Ramos (cell line): ENCODE results near the gene RIBC1.
"Not testable (repeated sequence)": the region's sequence is repeated elsewhere in the genome, so short reads cannot be mapped to it uniquely, and the experiment has no call there.

ENCODE experiments used
- in situ Hi-C: fragments of 300-500 bp; cut with MboI; formaldehyde crosslinking; loops from one replicate; pipeline ENCODE4 v1.14.3; 2022; ENCODE audit warnings: low sequenced_read_pairs; ENCODE audit not compliant: unreplicated experiment

RIBC1 gene

DNA sequence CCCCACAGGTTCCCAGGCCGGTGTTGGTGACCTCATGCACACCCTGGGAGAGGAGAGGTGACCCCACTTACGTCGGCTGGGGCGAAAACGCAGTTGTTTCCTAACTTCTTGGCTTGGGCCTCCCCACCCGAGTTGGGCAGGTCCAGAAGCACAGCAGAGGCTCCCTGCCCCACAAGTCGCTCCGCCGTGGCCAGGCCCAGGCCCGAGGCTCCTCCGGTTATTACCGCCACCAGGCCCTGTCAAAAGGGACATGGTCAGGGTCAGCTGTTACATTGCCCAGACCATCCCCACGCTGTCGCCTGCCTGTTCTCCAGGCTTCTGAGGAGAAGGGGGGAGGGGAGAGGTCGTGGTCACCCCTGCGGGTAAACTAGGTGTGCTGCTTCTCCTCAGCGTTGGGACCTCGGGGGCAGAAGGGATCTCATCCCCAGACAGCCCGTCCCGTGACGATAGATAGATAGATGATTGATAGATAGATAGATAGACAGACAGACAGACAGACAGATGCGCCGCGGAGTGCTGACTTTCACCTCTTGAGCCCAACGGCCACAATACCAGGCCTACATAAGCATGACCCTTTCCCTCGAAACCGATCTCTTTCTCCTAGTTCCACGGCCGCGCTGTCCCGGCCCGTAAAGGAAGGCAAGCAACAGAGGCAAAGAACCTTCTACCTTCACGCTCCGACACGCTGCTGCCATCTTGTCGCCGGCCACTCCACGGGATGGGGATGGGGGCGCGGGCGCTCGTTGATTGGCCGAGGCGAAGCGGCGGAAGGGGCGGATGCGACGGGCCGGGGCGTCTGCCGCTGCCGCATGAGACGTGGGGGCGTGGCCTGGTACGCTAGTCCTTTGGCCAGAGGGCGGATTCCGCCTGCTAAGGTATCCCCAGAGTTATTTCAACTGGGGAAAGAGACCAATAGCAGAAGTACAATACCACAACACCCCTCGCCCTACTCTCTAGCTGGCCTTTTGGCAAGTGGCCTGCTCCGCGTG is 11.3 kb downstream of the RIBC1 start, which contains the start of gene HSD17B10:
Gene HSD17B10 (minus strand): TSS at position 720 of the 989 bp plus-strand sequence. CDS start 25 bp downstream, at position 695.
- in situ Hi-C loops = no loop called here

DNA sequence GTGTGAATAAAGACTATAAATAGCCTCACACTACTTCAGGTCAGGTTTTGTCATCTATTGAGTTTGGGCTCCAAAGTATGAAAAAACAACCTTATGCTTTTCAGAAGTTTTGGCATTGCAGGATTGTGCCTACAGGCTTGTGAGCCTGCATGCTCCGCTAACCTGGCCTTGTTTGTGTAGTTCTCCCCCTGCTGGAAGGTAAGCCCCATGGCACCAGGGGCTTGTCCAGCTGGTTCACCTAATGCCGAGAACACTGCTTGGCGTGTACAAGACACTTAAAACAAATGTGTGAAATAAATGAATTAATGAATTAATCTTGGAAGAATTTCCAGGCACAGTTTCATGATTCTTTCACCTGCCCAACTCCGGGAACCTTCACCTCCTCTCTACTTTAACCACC is 13.3 kb downstream of the RIBC1 start:
- in situ Hi-C loops = no loop called here

DNA sequence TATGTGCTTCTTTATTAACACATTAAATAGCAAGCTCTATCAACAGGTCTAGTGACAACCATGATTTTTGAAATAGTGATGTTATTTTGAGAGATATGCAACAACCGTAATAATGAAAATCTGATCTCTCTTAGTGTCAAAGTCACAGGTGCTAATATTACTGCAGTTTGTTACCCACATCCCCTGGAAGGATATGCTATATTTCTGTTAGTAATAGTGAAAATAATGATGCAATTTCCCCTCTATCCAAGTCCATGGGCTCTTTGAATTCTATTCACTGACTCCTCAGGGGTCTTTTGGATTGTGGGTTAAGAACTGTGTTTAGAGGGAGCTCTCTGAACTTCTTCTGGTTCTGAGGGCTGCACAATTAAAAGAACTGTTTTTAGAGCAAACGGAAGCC is 14.5 kb downstream of the RIBC1 start:
- in situ Hi-C loops = no loop called here

DNA sequence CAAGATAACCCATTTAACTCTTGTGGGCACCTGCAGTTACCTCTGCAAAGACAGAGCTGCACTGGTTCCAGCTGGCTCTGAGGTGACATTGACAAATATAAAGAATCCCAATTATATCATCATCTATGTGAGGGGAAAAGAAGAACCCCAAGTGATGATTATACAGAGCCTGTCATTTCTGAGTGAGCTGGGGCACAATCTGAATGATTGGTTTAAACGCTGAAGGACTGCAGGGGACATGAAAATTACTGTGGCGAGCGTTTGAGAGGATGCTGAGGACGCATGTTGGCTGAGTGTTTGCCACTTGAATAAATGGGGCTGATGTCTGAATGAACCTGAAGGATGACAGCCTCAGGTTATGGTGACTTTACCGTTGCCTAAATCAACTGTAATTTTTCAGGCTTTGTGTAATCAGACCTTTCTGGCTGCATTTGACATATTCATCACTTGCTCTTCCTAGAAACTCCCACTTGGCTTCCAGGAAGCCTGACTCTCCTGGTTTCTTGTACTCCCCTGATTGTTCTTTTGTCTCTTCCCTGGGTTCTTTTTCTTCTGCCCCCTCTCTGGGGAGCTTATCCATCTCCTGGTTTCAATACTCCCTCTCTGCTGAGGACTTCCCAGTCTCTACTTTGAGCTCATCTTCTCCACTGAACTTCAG is 15.6 kb downstream of the RIBC1 start:
- in situ Hi-C loops = no loop called here

DNA sequence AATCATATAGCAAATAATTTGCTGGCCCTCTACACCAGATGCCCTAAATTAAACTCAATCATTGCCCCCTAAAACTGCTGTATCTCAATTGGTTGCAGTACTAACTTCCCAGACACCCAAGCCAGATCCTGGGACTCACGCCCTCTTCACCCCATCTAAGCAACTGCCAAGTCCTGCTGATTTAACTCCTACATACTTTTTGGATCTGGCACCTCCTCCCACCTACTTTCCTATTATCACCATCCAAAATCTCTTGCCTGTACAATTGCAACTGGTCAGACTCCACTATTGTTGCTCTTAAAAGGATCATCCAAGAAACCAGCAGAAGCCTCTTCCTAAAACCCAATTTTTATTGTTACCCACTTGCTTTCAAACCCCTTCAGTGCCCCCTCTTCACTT is 16.2 kb downstream of the RIBC1 start:
- in situ Hi-C loops = no loop called here

DNA sequence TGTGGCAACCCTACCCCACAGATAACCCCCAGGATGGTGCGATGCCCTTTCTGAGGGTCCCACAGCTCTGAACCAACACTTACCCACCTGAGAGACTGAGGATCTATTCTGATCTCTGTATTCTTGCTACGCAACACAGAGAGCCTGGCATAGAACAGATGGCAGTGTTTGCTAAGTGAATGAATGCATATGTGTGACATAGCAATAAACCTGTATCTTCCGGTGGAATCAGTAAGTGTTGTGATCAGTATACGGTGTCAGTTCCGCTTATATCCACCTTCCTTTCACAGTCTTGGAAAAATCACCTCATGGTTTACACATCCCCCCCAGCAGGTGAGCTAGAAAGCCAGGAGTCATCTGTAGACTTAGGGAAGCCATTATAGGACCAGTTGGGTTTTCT is 17.4 kb downstream of the RIBC1 start:
- in situ Hi-C loops = loop anchor here (10.0 kb wide), 1 partner anchor 125 kb away; no protein-coding TSS in a partner anchor

DNA sequence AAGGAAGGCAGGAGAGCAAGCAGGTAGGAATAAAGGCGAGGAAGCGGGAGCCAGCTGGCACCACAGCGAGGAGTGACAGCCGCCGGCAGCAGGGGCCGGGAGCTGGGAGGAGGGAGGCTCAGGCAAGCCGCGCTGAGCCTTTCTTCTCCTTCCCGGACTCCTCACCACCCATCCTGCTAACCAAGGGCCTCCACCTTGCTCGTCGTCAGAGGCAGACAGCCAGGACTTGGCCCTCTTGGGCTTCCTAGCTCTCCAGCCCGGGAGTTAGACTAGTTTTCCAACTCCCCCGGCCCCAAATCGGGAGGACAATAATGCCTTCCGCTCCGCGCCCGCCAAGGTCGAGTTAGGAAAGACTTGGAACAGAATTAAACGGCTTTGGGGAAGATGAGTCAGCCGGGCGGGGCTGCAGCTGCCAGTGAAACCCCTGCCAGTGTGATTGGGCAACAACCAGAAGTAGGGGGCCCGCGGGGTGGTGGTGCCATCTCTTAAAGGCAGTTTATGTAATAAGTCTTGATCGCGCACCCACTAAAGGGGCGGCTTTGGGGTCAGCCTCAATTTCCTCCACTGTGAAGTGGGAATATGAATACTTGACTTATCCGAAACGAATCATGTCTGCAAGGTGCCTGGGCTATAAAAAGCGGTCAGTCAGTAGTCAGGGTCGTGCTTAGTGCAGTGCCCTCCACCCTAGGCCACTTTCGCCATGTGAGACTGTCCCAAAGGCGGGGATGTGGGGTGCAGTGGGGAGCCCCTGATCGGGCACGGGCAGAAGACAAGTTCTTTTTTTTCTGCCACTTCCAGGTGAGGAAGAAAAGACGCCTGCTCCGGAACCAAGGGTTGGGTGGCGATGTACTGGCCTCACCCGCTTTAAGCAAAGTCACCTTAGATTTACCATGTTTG is 18.2 kb downstream of the RIBC1 start:
- in situ Hi-C loops = loop anchor here (10.0 kb wide), 1 partner anchor 126 kb away; no protein-coding TSS in a partner anchor

DNA sequence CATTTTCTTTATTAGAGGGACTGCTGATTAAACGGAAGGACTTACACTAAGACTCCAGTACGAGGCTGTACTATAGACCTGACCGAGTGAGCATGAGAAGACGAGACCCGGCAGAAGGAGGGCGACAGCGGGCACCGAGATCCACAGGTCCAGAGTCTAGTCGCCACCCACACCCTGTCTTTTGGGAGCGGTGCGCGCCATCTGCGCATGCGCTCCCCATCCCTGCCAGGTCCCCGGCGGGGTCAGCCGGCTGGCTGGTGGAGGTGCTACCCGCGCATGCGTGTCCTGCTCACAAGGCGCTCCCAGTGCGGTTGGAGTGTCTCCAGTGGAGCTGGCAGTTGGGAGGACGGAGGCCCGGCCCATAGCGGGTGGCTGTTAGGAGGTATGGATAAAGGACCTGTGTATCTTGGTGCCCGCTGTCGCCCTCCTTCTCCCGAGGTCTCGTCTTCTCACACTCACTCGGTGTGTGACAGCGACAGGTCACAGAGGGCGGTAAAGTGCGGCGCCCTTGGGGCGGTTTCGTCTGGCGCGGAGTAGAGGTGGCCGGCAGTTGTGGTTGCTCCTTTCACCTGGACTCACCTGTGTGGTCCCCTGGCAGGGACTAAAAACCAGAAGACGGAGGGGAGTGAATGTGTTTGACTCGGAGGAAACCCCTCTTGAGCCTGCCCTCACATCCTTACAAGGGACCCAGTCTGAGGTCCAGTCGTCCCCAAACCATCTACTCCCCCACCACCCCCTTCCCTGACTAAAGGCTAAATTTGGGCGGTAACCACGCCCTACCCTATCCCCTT is 19.1 kb downstream of the RIBC1 start:
- in situ Hi-C loops = loop anchor here (10.0 kb wide), 1 partner anchor 127 kb away; no protein-coding TSS in a partner anchor

DNA sequence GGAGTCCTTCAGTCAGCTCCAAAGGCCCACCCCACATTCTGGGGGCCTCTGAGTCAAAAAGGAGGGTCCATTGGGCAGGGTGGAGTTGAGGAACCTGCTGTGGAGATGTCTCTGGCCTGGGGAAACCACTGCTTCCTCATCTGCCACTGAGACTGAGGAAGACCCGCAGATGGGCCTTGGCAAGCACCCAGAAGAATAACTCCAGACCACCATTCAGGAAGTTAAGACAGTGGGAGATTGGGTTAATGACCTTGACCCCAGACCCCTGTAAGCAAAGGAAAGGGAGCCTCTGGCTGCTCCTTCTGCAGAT is 19.6 kb downstream of the RIBC1 start:
- in situ Hi-C loops = loop anchor here (10.0 kb wide), 1 partner anchor 127 kb away; no protein-coding TSS in a partner anchor

DNA sequence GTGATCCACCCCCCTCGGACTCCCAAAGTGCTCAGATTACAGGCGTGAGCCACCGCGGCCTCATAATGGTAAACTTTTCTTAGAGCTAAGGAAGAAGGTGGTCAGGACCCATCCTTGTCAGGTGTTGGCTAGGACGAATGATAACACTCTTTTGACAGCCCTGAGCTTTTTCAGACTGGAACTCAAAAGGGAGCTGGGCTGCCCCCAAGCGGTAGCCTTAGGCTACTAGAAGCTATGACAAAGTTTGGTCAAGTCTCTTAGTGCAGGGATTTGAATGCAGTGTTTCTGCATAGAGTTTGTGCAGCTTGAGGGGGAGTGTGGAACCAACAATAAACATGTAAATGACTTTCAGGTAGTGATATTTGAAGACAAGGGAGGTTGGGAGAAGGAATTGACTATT is 23.3 kb downstream of the RIBC1 start:
- in situ Hi-C loops = loop anchor here (10.0 kb wide), 1 partner anchor 131 kb away; no protein-coding TSS in a partner anchor

DNA sequence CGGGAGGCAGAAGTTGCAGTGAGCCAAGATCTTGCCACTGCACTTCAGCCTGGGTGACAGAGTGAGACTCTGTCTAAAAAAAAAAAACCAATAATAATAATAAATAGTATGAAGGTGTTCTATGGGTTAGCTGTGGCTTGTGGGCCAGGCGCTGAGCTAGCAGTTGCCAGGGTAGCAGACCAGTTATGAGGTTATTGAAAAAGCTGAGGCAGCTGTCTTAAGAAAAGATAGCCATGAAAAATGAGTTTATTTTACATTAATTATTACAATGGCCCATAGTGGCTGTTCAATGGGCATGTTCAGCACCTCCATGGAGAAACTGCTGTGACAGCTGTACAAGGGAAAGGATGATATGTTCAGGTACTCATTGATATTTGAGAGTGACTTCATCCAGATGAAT is 24.8 kb downstream of the RIBC1 start:
- in situ Hi-C loops = loop anchor here (10.0 kb wide), 1 partner anchor 133 kb away; no protein-coding TSS in a partner anchor

DNA sequence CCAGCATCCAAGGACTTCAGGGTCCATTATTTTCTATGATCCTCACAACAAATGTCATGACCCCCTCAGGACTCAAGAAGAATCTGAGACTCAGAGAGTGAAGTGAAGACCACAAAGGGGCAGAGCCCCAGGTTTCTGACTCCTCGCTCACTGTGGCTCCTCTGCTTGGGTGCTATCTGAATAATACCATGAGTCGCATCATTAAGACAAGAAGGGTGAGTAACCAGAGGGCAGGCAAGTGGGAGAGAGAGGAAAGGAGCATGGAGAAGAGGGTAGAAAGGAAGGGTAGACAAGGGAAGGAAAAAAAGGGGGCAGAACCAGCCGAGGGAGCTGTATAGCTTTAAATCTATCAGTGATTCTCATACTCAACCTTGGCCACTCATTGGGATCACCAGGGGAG is 27.0 kb downstream of the RIBC1 start:
- in situ Hi-C loops = loop anchor here (10.0 kb wide), 1 partner anchor 135 kb away; no protein-coding TSS in a partner anchor

DNA sequence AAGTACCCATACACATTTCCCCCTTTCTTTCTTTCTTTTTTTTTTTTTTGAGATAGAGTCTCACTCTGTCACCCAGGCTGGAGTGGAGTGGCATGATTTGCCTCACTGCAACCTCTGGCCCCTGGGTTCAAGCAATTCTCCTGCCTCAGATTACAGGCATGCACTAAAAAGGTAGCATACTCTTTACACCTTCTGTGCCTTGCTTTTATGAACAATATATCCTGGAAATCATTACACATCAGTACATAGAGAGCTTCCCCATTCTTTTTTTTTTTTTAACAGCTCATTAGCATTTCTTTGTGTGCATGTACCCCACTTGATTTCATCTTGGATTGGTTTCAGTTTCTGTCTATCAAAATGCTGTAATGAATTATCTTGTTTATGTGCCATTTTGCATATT is 30.1 kb downstream of the RIBC1 start:
- in situ Hi-C loops = no loop called here

DNA sequence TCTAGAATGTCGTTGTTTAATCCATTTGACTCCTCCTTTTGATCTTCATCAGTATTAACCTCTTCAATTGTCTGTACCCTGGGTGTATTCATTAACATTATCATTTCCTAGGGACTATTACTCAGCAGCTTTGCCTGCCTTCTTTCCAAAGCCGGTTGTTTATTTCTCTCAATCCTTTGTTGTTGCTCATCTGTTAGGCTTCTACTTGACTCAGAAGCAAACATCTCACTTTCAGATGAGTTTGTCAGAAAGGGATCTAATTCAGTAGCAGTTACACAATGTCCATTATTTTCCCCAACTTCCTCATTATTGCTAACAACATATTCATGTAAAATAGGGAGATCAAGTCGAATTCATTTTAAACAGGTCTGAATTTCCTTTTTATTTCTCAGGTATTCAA is 33.6 kb downstream of the RIBC1 start:
- in situ Hi-C loops = no loop called here

DNA sequence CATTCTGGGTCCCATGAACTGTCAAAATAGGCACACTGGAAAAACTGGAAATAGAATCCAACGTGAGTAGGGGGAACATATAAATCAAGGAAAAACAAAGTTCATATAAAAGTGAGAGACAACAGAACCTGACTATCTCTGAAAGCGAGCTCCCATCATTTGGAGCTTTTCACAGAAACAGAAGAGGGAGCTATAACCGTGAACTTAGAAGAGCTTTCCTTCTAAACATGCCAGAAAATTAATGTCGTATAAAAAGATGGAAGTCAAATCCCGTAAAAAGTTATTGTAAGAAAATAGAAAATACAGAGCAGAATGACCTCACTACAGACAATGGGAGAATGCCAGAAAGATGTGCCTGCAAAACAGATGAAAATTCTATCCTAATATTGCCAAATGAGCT is 35.4 kb downstream of the RIBC1 start:
- in situ Hi-C loops = no loop called here

DNA sequence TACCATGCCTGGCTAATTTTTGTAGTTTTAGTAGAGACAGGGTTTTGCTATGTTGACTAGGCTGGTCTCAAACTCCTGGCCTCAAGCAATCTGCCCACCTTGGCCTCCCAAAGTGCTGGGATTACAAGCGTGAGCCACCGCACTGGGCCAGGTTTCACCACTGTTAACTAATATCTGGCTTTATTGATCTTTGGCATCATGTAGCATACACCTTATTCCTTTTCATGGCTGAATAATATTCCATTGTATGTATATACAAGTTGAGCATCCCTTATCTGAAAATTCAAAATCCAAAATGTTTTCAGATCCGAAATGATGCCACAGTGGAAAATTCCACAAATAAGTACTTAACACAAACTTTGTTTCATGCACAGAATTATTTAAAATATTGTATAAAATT is 46.0 kb downstream of the RIBC1 start:
- in situ Hi-C loops = not testable (repeated sequence)

DNA sequence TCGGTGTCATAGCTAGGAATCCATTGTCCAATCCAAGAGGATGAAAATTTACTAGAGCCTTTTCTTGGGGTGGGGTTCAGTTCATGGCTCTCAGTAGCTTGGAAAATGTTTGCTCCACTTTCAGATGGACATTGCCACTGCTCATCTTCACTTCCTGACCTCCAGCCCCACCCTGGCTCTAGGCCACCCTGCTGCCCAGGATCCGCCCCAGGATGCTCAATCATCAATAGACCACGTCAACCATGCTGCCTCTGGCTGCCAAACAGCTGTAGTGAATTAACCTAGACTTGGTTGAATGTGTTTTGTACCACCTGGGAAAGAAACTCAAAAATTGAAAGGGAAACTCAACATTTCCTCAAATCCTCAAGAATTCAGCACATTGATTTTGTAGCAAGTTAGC is 48.7 kb downstream of the RIBC1 start:
- in situ Hi-C loops = no loop called here

DNA sequence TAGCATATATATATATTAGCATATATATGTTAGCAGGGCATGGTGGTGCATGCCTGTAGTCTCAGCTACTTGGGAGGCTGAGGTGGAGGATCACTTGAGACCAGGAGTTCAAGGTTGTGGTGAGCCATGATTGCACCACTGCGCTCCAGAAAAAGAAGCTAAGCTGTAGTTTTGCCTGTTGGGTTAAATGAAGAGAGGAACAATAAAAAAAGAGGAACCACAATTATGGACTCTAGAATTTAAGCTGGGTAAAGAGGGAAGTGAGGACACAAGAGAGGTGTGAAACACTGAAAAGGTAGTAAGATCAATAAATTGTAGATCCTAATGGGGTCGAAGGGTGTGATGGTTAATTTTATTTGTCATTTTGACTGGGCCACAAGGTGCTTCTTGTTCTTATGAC is 52.0 kb downstream of the RIBC1 start:
- in situ Hi-C loops = no loop called here

DNA sequence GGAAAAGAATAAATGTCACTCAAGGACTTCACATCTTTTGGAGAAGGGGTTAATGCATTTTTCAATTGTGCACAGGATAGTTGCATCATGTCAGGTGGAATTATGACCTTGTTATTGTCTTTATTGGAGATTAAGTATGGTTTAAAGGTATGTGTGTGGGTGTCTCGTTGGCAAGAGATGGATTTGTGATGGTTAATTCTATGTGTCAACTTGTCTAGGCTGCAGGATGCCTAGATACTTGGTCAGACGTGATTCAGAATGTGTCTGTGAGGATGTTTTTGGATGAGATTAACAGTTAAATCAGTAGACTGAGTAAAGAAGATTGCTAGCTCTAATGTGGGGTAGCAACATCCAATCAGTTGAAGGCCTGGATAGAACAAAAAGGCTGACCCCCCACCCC is 53.7 kb downstream of the RIBC1 start:
- in situ Hi-C loops = no loop called here
